Heart left ventricle (tissue), 16 donors: ENCODE measurements around the gene SRPX2. TPM values are rescaled to one million over a fixed set of nuclear protein-coding genes. Genes with fewer than 3 reads are reported as not detected.

ENCODE experiments used
- ATAC-seq, 4 donors: fragments of 200-7000 bp; cut with Tn5 transposase; one replicate each; pipeline ENCODE4 v1.9.1; 2020 to 2022; ENCODE audit warnings: moderate library complexity in 4 of 4, mild to moderate bottlenecking in 3 of 4, moderate number of reproducible peaks in 1 of 4
- DNase-seq, 5 donors: peaks; one replicate each; pipeline ENCODE4 v3.0.0-alpha.2; 2020
- H3K27ac ChIP-seq, 12 donors: fragments of 200-600 bp; sonication (generic) in 4 of 12; one replicate each; pipeline versions ENCODE4 v1.5.0 to v1.8.0; 2016 to 2022; ENCODE audit warnings: mild to moderate bottlenecking in 2 of 12
- H3K27me3 ChIP-seq, 9 donors: fragments of 200-600 bp; sonication (generic) in 2 of 9; one replicate each; pipeline versions ENCODE4 v1.5.1 to v1.8.0; 2016 to 2022; ENCODE audit warnings: mild to moderate bottlenecking in 3 of 9
- H3K36me3 ChIP-seq, 9 donors: fragments of 200-600 bp; sonication (generic) in 2 of 9; one replicate each; pipeline versions ENCODE4 v1.5.0 to v1.8.0; 2018 to 2022; ENCODE audit warnings: mild to moderate bottlenecking in 2 of 9
- H3K4me1 ChIP-seq, 12 donors: fragments of 200-600 bp; sonication (generic) in 4 of 12; one replicate each; pipeline versions ENCODE4 v1.5.0 to v1.8.0; 2016 to 2022; ENCODE audit warnings: mild to moderate bottlenecking in 3 of 12
- H3K4me3 ChIP-seq, 12 donors: fragments of 200-600 bp; sonication (generic) in 4 of 12; one replicate each; pipeline versions ENCODE4 v1.5.0 to v1.8.0; 2017 to 2022; ENCODE audit warnings: mild to moderate bottlenecking in 9 of 12, moderate library complexity in 4 of 12
- H3K9me3 ChIP-seq, 12 donors: fragments of 200-600 bp; sonication (generic) in 4 of 12; one replicate each; pipeline versions ENCODE4 v1.5.0 to v1.8.0; 2016 to 2022; ENCODE audit warnings: mild to moderate bottlenecking in 1 of 12
- CTCF ChIP-seq, 12 donors: fragments of 200-600 bp; sonication (generic) in 4 of 12; IDR thresholded peaks; one replicate each; pipeline versions ENCODE4 v1.5.0 to v1.8.0; 2018 to 2022; ENCODE audit warnings: antibody characterized with exemption in 12 of 12, mild to moderate bottlenecking in 5 of 12
- POLR2A ChIP-seq, 2 donors: fragments of 450-650 bp; IDR thresholded peaks; one replicate each; pipeline ENCODE4 v1.6.1; 2017; ENCODE audit warnings: antibody characterized with exemption in 2 of 2, mild to moderate bottlenecking in 2 of 2, moderate library complexity in 2 of 2
- WGBS, 4 donors: extraction: QIAGEN DNeasy Blood & Tissue Kit in 2 of 4; methylation state at CpG; one replicate each; pipeline versions ENCODE4 v1.1.5 to v1.1.7; 2013 to 2018; 5-methylcytosine and 5-hydroxymethylcytosine counted together
- intact Hi-C, 10 donors: fragments of 100-400 bp; cut with DNase I; formaldehyde crosslinking; loops; one replicate each; pipeline versions ENCODE4 v1.11.1 to v1.14.2; 2022
- polyA plus RNA-seq, 2 donors: library from polyadenylated mRNA; stranded (reverse); fragments of 200-250 nt; gene quantifications; one replicate each; pipeline ENCODE4 v1.2.3, GENCODE V29; 2013
- total RNA-seq, 9 donors: library from RNA; depleted of rRNA in 2 of 9; stranded (reverse); fragments of >200 nt in 2 of 9; fragmentation: NEBNext Ultra II Directional in 3 of 9; extraction: Animal tissue kit (Norgen Biotek cat#: 25700) in 3 of 9; gene quantifications; one replicate each; pipeline versions ENCODE4 v1.1.0 to v1.2.4, GENCODE V29; 2016 to 2023
- donor health status: ischemic (EF 13 %, LVEDD 7.1; RV severe dilation, severe dysfunction).
- donor health status: healthy with polysubstance abuse.
- donor health status: DM: no; HTN: yes; CAD: no.
- donor health status: DM: no; HTN: no; CAD: no.
- donor health status: ischemic (EF 25% LVEDD 6.9; RV normal size, moderate dysfunction).
- donor health status: ischemic (EF 25% LVEDD 5.7; RV mildly dilated, moderate dysfunction).
- donor health status: healthy.
- donor health status: DM: yes; HTN: yes; CAD: no.
- donor health status: ischemic (EF 35%, LVEDD 5.7; RV mildly dilated, moderate dysfunction).
- donor health status: nonischemic (EF 11% LVEDD 7.7; RV severe dilation, severe dysfunction).
- donor health status: DM: yes; HTN: yes; CAD: no.
- donor health status: PGD.
- donor health status: ischemic (EF 29% LVEDD 5.4; RV normal size, mild dysfunction).
- donor health status: nonischemic (EF 23%, LVEDD 6.1; RV moderate dilation, normal function).

The SRPX2 gene
- total and polyA plus RNA-seq, 11 donors, result 3.4 to 39.1 (median 10.5) TPM

- no peaks in the 10 kb centered on the region for H3K4me1 ChIP-seq
- 71 to 88% (median 80%) methylated on average over 6 of the region's 6 CpGs for WGBS, 4 donors
- H3K9me3 ChIP-seq, result no peaks in the 10 kb centered on the region
- H3K27me3 ChIP-seq, result peaks cover 0 to 16% (median 0%) of the 10 kb centered on the region in 9 donors
- intact Hi-C loops, result loop anchor here in 6 of 10 donors (2.0 to 10.0 kb wide), 5 partner anchors 80 to 600 kb away; no protein-coding TSS in a partner anchor
- H3K36me3 ChIP-seq, result peaks cover 0 to 10% (median 0%) of the 10 kb centered on the region in 9 donors
- no peak for TF ChIP-seq CTCF (IDR thresholded peaks at IDR 0.05)
- no peak for TF ChIP-seq POLR2A (IDR thresholded peaks at IDR 0.05)
- H3K4me3 ChIP-seq, result no peak overlapping the region
- ATAC-seq (no peak), DNase-seq (no peak)
- H3K27ac ChIP-seq, result no peak overlapping the region
These were observed 43.1 kb downstream of the SRPX2 start for GRCh38 chrX:100687128-100687527.

- no peak for TF ChIP-seq POLR2A (IDR thresholded peaks at IDR 0.05)
- no peak for TF ChIP-seq CTCF (IDR thresholded peaks at IDR 0.05)
- no peaks in the 10 kb centered on the region for H3K9me3 ChIP-seq
- peaks cover 0 to 14% (median 0%) of the 10 kb centered on the region in 9 donors for H3K27me3 ChIP-seq
- peaks cover 0 to 10% (median 0%) of the 10 kb centered on the region in 9 donors for H3K36me3 ChIP-seq
- H3K4me1 ChIP-seq, result no peaks in the 10 kb centered on the region
- no peak overlapping the region for H3K27ac ChIP-seq
- WGBS, 4 donors, result 40 to 78% (median 51%) methylated on average over 2 of the region's 2 CpGs
- DNase-seq (no peak), ATAC-seq (no peak)
- intact Hi-C loops, result loop anchor here in 6 of 10 donors (2.0 to 10.0 kb wide), 5 partner anchors 80 to 600 kb away; no protein-coding TSS in a partner anchor
- H3K4me3 ChIP-seq, result no peak overlapping the region
These were observed 43.5 kb downstream of the SRPX2 start for GRCh38 chrX:100687546-100687945.

DNA sequence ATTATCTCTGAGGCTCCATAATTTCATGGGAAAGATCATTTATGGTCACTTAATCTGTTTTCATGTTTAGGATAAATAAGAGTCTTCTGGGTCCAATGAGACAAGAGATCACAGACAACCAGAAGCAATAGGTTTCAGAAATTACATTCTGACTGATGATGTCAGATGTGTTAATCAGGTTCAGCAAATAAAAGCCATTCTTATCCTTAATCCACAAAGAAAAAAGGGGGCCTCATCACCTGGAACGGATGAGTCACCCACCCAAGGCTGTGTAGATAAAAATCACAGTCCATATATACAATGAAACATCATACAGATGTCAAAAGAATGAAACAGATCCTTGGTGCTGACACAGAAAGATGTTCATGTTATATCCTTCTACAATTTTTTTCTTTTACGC lies 51.3 kb downstream of the SRPX2 start:
- Histone ChIP-seq H3K36me3 (peaks cover 0 to 5% (median 0%) of the 10 kb centered on the region in 9 donors), H3K9me3 (no peaks in the 10 kb centered on the region), H3K4me3 (no peak overlapping the region), H3K4me1 (no peaks in the 10 kb centered on the region), H3K27me3 (peaks cover 0 to 33% (median 0%) of the 10 kb centered on the region in 9 donors), H3K27ac (no peak overlapping the region)
- intact Hi-C loops, result no loop called here
- no peak for TF ChIP-seq CTCF (IDR thresholded peaks at IDR 0.05)
- no peak for TF ChIP-seq POLR2A (IDR thresholded peaks at IDR 0.05)
- DNase-seq (no peak), ATAC-seq (no peak)
- 67 to 83% (median 79%) methylated on average over 2 of the region's 2 CpGs for WGBS, 4 donors

GRCh38 chrX:100695991-100696390 lies 52.0 kb downstream of the SRPX2 start:
- no peaks in the 10 kb centered on the region for H3K9me3 ChIP-seq
- WGBS, 4 donors, result 63 to 88% (median 82%) methylated on average over 4 of the region's 4 CpGs
- peaks cover 0 to 36% (median 0%) of the 10 kb centered on the region in 9 donors for H3K27me3 ChIP-seq
- peaks cover 0 to 11% (median 0%) of the 10 kb centered on the region in 9 donors for H3K36me3 ChIP-seq
- H3K27ac ChIP-seq, result no peak overlapping the region
- DNase-seq (no peak), ATAC-seq (no peak)
- intact Hi-C loops, result no loop called here
- H3K4me1 ChIP-seq, result no peaks in the 10 kb centered on the region
- TF ChIP-seq CTCF (IDR thresholded peaks at IDR 0.05) (no peak), POLR2A (IDR thresholded peaks at IDR 0.05) (no peak)
- H3K4me3 ChIP-seq, result no peak overlapping the region
